Left forelimb (tissue), 1 donor: Measurements from ENCODE around the gene DDX51.
"Not testable (repeated sequence)": the region's sequence is repeated elsewhere in the genome, so short reads cannot be mapped to it uniquely, and the experiment has no call there.

Source experiments
- DNase-seq: peaks from one replicate; pipeline ENCODE4 v3.0.0-alpha.2; 2018; ENCODE audit warnings: low spot score

DDX51 gene

GRCh38 chr12:132154941-132155770 lies 11.0 kb upstream of the DDX51 start:
- no peak for DNase-seq

- DNase-seq = no peak
Observed at GRCh38 chr12:132154341-132154761, 10.2 kb upstream of the DDX51 start.

DNA sequence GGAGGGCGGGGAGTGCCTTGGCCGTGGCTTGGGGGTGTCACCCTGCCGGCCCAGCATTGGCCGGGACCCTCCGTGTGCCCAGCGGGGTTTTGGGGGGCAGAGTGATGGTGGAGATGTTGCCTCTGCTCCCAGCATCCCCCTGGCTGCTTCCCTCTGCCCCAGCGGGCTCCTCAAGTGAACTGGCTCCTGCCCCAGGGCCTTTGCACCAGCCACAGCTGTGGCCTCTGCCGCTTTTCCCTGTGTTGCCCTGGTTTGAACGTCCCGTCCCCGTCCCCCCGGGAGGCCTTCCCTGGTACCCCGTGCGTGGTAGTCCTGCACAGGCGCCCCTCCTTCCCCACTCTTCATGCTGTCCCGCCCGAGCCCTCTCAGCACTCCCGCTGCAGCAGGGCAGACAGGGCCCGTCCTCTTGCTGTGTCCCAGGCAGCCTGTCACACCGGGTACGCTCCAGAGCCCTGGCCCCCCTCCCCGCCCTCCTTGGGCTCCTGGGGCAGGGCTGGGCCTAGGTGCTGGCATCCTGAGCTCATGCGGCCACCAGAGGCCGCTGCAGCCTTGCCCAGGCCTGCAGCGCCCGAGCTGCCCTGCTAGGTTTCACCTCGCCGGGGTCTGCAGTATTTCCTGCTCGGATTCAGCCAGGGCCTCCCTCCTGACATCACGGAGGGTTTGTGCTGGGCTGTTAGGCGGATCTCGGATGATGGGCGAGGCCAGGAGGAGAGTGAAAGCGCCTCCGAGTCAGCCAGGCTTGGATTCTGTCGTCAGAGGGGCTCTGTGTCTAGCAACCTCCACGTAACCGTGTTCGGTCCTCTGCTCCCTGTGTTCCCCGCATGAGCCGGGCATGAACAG lies 9.6 kb upstream of the DDX51 start:
- DNase-seq = peak; percentile 80

GRCh38 chr12:132152953-132153352 lies 8.8 kb upstream of the DDX51 start:
- no peak for DNase-seq

GRCh38 chr12:132152411-132152821 lies 8.3 kb upstream of the DDX51 start:
- no peak for DNase-seq

DNA sequence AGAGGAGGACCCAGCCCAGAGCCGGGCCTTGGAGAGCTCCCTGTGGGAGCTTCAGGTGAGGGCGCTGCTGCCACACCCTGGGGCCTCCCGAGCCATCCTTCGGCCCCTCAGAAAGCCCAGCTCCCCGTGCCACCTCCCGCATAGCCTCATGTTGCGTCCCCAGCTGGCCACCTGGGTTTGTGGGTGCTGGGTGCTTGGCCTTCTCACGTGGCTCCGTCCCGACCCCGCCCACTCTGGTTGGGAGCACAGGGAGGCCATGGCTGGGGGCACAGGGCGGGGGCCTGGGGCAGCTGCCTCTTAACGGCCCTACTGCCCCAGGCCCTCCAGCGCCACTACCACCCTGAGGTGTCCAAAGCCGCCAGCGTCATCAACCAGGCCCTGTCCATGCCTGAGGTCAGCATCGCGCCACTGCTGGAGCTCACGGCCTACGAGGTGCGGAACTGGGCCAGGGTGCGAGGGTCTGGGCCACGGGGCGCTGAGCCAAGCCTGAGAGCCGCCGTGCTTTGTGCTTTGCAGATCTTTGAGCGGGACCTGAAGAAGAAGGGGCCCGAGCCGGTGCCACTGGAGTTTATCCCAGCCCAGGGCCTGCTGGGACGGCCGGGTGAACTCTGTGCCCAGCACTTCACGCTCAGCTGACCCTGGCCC lies 7.8 kb upstream of the DDX51 start:
- no peak for DNase-seq

DNA sequence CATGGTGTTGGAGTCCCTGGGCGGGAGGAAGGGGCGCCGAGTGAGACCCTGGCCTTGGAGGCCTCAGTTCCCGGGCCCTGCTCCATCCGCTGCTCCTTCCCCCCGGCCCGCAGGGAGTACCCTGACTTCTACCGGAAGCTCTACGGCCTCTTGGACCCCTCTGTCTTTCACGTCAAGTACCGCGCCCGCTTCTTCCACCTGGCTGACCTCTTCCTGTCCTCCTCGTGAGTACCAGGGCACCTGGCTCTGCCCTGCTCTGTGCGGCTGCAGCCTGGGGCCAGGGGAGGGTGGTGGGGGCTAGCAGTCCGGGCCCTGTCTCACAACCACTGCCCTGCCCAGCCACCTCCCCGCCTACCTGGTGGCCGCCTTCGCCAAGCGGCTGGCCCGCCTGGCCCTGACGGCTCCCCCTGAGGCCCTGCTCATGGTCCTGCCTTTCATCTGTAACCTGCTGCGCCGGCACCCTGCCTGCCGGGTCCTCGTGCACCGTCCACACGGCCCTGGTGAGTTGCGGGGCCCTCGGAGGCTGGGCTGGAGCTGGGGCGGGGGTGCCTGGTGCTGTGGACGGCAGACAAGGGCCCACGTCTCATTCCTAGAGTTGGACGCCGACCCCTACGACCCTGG lies 7.1 kb upstream of the DDX51 start:
- no peak for DNase-seq

- DNase-seq = no peak
Observed at GRCh38 chr12:132150780-132151144, 6.6 kb upstream of the DDX51 start.

DNA sequence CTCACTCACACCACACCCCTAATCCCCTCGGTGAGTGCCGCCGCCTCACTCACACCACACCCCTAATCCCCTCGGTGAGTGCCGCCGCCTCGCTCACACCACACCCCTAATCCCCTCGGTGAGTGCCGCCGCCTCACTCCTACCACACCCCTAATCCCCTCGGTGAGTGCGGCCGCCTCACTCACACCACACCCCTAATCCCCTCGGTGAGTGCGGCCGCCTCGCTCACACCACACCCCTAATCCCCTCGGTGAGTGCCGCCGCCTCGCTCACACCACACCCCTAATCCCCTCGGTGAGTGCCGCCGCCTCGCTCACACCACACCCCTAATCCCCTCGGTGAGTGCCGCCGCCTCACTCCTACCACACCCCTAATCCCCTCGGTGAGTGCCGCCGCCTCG lies 5.4 kb upstream of the DDX51 start:
- not testable (repeated sequence) for DNase-seq

DNA sequence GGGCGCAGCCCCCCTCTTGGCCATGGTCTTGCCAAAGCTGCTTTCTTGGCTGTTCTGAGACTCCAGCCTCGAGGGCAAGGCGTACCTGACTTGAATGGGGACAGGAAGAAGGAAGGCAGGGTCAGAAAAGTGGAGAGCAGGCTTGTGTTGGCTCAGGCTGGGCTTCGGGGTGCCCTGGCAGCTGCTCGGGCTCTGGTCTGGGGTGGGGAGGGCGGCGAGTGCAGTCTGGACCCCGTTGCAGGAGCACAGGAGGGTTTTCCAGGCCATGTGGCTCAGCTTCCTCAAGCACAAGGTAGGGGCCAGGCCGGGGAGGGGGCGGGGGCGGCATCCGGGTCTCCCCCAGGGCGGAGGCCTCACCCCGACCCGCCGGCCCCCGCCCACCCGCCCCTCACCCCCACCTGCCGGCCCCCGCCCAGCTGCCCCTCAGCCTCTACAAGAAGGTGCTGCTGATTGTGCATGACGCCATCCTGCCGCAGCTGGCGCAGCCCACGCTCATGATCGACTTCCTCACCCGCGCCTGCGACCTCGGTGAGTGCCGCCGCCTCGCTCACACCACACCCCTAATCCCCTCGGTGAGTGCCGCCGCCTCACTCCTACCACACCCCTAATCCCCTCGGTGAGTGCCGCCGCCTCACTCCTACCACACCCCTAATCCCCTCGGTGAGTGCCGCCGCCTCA lies 4.4 kb upstream of the DDX51 start:
- no peak for DNase-seq

- DNase-seq = no peak
Observed at GRCh38 chr12:132147423-132148367, 3.6 kb upstream of the DDX51 start.

DNA sequence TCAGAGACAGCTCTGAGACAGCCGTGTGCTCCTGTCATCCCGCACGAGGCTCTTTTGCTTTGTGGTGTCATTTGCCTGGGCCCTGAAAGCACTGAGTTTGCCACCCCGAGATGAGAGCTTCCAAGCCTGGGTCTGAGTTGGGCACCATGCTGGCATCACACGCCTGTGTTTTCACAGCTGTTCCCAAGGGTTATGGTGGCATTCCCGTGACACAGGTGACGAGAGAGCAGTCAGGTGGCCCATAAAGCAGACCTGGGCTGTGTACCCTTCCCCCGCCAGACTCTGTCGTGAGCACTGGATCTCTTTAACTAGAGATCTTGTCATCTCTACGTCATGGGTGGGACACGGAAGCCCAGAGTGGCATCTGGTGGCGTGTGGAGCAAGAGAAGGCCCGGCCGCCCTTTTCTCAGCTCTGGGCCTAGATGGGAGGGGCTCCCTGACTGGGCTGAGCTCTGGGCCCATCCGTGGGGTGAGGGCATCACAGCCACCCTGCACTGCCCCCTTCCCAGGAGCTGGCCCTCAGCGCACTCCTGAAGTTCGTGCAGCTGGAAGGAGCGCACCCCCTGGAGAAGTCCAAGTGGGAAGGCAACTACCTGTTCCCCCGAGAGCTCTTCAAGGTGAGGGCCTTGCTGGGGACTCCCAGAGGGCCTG lies 2.8 kb upstream of the DDX51 start:
- DNase-seq = no peak

DNA sequence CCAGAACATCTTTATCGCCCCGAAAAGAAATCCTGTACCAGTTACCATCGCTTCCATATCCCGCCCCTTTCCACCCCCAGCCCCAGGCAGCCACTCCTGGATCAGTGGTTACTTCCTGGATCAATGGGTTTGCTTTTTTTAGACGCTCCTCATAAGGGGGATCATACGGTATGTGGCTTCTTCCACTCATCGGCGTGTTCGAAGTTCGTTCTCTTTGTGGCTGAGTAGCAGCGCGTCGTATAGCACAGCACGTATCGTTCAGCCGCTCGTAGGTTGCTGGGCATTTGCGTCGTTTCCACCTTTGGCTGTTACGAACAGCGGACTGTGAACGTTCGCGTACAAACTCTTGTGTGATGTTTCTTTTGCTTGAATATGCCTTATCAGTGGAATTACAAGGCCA lies 2.0 kb upstream of the DDX51 start:
- no peak for DNase-seq

DNA sequence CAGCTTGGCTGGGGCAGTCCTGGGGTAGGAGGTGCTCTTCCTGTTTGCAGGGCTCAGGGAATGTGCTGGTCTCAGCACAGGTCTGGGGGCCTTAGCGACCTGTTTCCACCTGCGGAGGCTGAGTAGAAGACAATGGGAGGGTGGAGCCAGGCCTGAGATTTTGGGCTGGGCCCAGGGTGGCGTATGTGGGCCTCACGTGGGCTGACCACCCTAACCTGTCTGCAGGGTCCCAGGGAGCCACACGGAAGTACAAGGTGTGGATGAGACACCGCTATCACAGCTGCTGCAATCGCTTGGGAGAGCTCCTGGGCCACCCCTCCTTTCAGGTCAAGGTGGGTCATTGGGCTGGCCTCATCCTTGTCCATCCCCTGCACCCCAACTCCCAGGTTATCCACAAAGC lies 1.2 kb upstream of the DDX51 start:
- DNase-seq = no peak

- DNase-seq = no peak
Observed at GRCh38 chr12:132144810-132145168, 670 bp upstream of the DDX51 start.

DNA sequence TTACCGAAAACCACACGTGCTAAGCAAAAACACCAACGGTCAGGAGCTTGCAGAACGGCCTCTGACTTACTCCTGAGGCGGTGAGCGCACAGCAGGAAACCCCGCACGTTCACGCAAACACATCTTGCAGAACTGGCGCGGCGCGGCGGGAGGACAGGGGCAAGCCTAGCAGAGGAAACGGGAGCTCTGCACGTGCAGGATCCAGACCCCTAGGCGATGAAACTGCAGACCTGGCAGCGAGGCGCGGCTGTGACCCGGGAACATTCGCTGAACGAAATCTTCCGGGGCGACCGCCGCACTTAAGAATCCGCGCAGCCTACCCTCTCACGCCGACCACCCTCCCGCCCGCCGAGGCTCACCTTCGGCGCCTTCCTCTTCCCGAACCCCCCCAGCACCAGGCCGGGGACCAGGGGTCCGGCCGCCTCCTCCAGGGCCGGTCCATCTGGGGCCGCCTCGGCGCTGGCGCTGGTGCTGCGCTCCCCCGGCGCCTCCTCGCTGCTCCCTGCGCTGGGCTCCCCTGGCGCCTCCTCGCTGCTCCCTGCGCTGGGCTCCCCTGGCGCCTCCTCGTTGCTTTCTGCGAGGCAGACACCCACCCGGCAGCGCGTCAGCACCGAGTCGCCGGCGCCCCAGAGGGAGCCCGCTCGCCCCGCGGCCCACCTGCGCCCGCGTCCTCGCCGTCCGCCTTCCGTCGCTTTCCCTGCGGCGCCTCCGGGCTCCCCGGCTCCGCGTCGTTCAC lies 615 bp downstream of the DDX51 start:
- DNase-seq = no peak

DNA sequence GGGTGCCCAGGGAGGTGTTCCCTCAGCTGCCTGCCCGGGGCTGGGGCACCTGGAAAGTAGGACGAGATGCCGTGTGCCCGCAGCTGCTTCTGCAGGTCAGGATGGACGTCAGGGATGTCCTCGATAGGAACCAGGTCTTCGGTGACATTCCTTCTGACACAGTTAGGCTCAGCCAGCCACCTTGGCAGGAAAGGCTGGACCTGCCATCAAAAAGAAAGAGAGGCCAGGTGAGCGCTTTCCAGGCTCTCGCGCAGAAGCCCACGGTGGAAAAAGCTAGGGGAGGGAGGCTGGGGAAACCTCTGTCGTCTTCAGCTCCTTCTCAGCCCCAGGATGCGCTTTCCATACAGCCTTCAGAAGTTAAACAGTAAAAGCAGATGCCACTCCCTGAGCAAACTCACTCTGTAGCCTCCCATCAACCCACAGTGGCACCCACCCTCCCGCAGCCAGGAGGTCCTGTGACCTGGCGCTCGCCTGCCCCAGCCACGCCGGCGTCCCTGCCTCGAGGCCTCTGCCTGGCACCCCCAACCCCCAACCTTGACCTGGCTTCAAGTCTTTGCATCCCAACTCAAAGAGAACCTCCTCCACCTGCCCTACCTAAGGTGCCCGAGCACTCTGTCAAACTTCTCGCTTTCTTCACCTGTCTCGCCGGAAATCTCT lies 1.3 kb downstream of the DDX51 start:
- no peak for DNase-seq

DNA sequence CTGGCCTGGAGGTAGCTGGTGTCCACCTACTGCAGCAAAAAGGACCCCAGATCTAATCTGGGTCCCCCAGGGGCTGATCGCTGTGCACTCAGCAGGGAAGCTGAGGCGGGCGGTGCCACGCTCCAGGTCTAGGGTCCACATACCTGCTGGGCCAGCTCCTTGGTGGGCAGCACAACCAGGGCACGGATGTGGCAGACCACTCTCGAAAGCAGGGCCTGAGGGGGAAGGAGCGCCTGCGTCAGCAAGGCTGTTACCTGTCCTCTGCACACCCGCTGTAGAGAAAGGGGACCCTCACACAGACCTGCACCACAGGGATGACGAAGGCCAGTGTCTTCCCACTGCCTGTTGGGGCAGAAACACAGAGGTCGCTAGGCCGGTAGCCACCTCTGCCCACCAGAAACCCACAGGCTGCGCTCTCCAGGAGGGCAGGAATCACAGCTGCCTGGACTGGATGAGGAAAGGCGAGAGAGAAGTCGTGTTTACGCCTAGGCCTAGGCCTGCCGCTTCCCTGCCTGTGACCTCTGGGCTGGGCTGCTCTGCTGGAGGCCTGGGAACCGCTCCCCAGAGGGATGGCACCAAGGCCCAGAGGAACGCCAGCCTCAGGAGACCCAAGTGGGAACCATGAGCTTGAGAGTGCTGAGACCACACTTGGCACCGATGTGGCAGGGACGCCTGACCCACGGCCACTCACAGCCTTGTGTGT lies 2.0 kb downstream of the DDX51 start:
- no peak for DNase-seq
